GM12874 (cell line): Measurements from ENCODE around the gene BBOX1.

Experiments used
- CTCF ChIP-seq: IDR thresholded peaks from 2 replicates; pipeline ENCODE4 v1.5.1; 2011; ENCODE audit warnings: low read depth, mild to moderate bottlenecking, control low read depth, low read length, moderate library complexity; ENCODE audit not compliant: insufficient read depth

The BBOX1 gene

GRCh38 chr11:27020751-27021150 lies 19.9 kb upstream of the BBOX1 start:
- TF ChIP-seq CTCF, result no peak

DNA sequence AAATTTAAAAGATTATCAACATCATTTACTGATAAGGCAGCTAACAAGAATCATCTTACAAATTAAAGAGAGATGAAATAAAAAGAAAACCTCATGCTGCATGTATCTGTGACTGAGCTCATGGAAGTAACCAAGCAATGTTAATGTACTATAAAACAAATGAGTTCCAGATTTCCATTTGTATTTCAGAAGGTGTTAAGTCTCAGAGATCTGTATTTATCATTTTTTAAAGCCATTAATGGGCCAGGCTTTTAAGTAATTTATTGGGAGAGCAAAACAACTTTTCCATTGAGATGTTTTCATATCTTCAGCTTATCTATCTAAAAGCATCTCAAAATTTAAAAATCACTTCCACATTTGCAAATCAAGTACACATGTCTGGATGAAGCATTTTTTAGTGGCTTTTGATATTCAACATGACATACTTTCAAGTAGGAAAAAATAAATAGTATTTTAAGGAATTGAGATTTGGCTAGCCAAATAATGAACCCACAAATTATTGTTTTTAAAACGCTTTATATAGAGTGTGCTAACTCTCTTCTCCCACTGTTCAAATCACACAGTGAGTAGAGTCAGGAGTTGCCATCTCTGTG lies 17.9 kb upstream of the BBOX1 start:
- no peak for TF ChIP-seq CTCF

DNA sequence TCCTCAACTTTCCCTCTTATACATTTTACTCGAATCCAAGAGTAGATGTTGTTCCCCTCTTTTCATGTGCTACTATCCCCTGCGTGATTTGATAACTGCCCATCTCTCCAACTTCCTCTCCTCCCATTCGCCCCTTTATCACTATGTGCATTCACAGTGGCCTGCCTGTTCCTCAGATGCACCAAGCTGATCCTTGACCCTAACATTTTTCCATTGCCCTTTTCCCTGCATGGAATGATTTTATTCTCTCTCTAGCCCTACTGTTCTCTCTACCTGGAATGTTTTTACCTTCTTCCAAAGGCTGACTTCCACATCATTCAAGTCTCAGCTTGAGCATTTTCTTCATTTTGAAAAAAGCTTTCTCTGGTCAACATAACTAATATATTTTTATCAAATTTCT lies 15.8 kb upstream of the BBOX1 start:
- TF ChIP-seq CTCF, result no peak

GRCh38 chr11:27025312-27025955 lies 15.2 kb upstream of the BBOX1 start:
- no peak for TF ChIP-seq CTCF

GRCh38 chr11:27025957-27026733 lies 14.5 kb upstream of the BBOX1 start:
- no peak for TF ChIP-seq CTCF

DNA sequence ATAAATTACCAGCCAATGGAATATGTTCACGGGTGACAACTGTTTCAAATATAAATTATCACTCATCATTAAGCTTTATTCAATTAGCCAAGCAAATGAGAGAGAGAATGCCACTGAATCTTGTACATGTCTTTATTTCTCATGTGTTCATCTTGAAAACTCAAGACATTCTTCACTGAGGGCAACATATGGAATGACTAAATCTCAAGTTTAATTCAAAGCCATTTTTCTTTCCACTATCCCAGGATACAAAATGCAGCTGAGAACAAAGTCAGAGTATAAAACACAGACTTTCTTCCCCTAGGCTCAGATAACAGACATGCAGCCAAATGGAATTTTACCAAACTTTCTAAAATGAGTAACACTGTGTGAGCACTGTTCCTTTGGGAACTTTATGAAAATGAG lies 12.1 kb upstream of the BBOX1 start:
- TF ChIP-seq CTCF, result no peak

- no peak for TF ChIP-seq CTCF
Measured at GRCh38 chr11:27029966-27030365, 10.6 kb upstream of the BBOX1 start.
